T-cell (primary cell): ENCODE data around the gene XIRP1. TPM values are rescaled to one million over a fixed set of nuclear protein-coding genes. Genes with fewer than 3 reads are reported as not detected.
A peak's percentile ranks its signal among the peaks of the same experiment; 100 is the strongest.

Experiments
- ATAC-seq, 4 experiments: fragments of 200-7000 bp in 3 of 4; fragments of 150-1000 bp in 1 of 4; cut with Tn5 transposase; replicated peaks in 1 of 4; 1 replicate in 3 of 4; 2 replicates in 1 of 4; pipeline ENCODE4 v1.10.0; 2021; ENCODE audit warnings: moderate library complexity in 3 of 4, mild to moderate bottlenecking in 2 of 4, moderate number of reproducible peaks in 1 of 4
- CTCF ChIA-PET, 2 donors: fragments of 300-600 bp; sonication (Branson Sonifier 250); formaldehyde crosslinking; loops; one replicate each; lab custom pipeline; 2022; ENCODE audit warnings: antibody characterized with exemption in 2 of 2; lab: Charles Lee
- POLR2A ChIA-PET, 2 donors: fragments of 300-600 bp; sonication (Branson Sonifier 250); formaldehyde crosslinking; loops; one replicate each; lab custom pipeline; 2022; ENCODE audit warnings: antibody characterized with exemption in 2 of 2; lab: Charles Lee
- DNase-seq, 35 experiments: peaks; one replicate each; pipeline versions ENCODE4 v3.0.0 to v3.0.0-alpha.2; 2013 to 2023
- H3K27ac ChIP-seq: one replicate; pipeline ENCODE4 v1.5.1; 2013; ENCODE audit warnings: low read length
- H3K27me3 ChIP-seq, 2 experiments: replicated peaks in 1 of 2; 1 replicate in 1 of 2; 2 replicates in 1 of 2; pipeline versions ENCODE4 v1.6.1 to v1.7.0; 2013; ENCODE audit warnings: low read length in 1 of 2, mixed read lengths in 1 of 2; ENCODE audit not compliant: control insufficient read depth in 2 of 2, insufficient read depth in 2 of 2; ENCODE audit errors: extremely low read depth in 1 of 2
- H3K36me3 ChIP-seq, 2 donors: 1 replicate in 1 of 2; 2 replicates in 1 of 2; pipeline versions ENCODE4 v1.6.1 to v1.7.0; 2013; ENCODE audit warnings: low read length in 1 of 2; ENCODE audit not compliant: control insufficient read depth in 2 of 2, insufficient read depth in 1 of 2; ENCODE audit errors: extremely low read depth in 1 of 2
- H3K4me1 ChIP-seq, 2 experiments: 1 replicate in 1 of 2; 2 replicates in 1 of 2; pipeline versions ENCODE4 v1.6.1 to v1.7.0; 2013; ENCODE audit warnings: low read length in 2 of 2, mixed read lengths in 1 of 2; ENCODE audit not compliant: insufficient read depth in 2 of 2, control insufficient read depth in 1 of 2; ENCODE audit errors: extremely low read depth in 1 of 2
- H3K4me3 ChIP-seq, 2 donors: 1 replicate in 1 of 2; 2 replicates in 1 of 2; pipeline versions ENCODE4 v1.5.1 to v1.7.0; 2013; ENCODE audit warnings: mild to moderate bottlenecking in 2 of 2, low read length in 1 of 2, moderate library complexity in 1 of 2; ENCODE audit not compliant: control insufficient read depth in 1 of 2; ENCODE audit errors: extremely low read depth in 1 of 2
- H3K9me3 ChIP-seq: 2 replicates; pipeline ENCODE4 v1.7.0; 2013
- H3K27ac Mint-ChIP-seq, 2 donors: one replicate each; pipeline ENCODE4 v1.8.0; 2020 to 2021; ENCODE audit warnings: mild to moderate bottlenecking in 2 of 2, mixed read lengths in 2 of 2
- H3K27me3 Mint-ChIP-seq, 2 donors: one replicate each; pipeline ENCODE4 v1.8.0; 2021 to 2022; ENCODE audit warnings: mixed read lengths in 2 of 2
- H3K36me3 Mint-ChIP-seq: one replicate; pipeline ENCODE4 v1.8.0; 2021; ENCODE audit warnings: mixed read lengths
- H3K4me1 Mint-ChIP-seq, 3 donors: one replicate each; pipeline ENCODE4 v1.8.0; 2020 to 2022; ENCODE audit warnings: mixed read lengths in 3 of 3, mild to moderate bottlenecking in 1 of 3
- H3K4me3 Mint-ChIP-seq, 3 donors: one replicate each; pipeline ENCODE4 v1.8.0; 2020 to 2022; ENCODE audit warnings: mild to moderate bottlenecking in 3 of 3, mixed read lengths in 3 of 3, moderate library complexity in 3 of 3
- H3K9me3 Mint-ChIP-seq, 3 donors: one replicate each; pipeline ENCODE4 v1.8.0; 2020 to 2022; ENCODE audit warnings: mixed read lengths in 3 of 3
- WGBS: methylation state at CpG from one replicate; pipeline ENCODE4 v1.1.5; 2013; ENCODE audit warnings: missing lambda C conversion rate; ENCODE audit not compliant: insufficient coverage; 5-methylcytosine and 5-hydroxymethylcytosine counted together
- total RNA-seq, 35 experiments: library from RNA in 6 of 35; stranded (reverse) in 6 of 35; fragments of 120-200 nt in 1 of 35; gene quantifications; one replicate each; pipeline versions ENCODE4 v1.2.1 to v1.2.4 and lab custom pipeline; 2013 to 2026

The XIRP1 gene
- total RNA-seq, 5 donors from 2014 or later (not counting 1 experiment from before 2014, with no cell fraction given), result not detected

DNA sequence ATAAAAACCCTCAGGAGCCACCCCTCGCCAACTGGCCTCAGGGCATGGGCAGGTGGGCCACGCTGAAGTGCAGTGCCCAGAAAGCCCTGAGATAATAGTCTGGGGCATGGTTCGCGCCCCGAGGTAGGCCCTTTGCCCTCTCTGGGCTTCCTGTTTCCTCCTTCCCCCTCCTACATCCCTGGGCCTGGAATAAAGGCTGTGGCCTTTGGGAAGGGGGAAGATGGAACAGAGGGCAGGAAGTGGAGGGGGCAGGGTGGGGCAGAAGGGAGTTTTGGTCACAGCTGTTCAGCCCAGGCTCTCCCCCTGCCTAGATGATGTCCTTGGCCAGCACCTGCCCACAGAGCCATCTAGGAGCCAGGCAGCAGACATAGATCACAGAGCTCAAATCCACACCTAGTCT lies 50.3 kb downstream of the XIRP1 start:
- CTCF ChIA-PET, result no interaction called here
- peaks cover 2 to 23% of the 10 kb centered on the region in 2 experiments for H3K4me1 ChIP-seq
- peaks cover 52% of the 10 kb centered on the region for H3K36me3 Mint-ChIP-seq
- no peak overlapping the region for H3K4me3 Mint-ChIP-seq
- H3K27me3 Mint-ChIP-seq, result no peaks in the 10 kb centered on the region
- no peaks in the 10 kb centered on the region for H3K9me3 Mint-ChIP-seq
- ATAC-seq, result no peak
- no peak overlapping the region for H3K4me3 ChIP-seq
- WGBS, result no CpG with 5 or more reads among the region's 5 CpGs
- H3K27me3 ChIP-seq, result no peaks in the 10 kb centered on the region
- no peak for DNase-seq
- peak overlapping the region in 1 of 2 donors; percentile 76 for H3K27ac Mint-ChIP-seq
- H3K27ac ChIP-seq, result no peak overlapping the region
- H3K36me3 ChIP-seq, result peaks cover 25 to 66% of the 10 kb centered on the region in 2 donors
- no peaks in the 10 kb centered on the region for H3K9me3 ChIP-seq
- peaks cover 32 to 41% (median 37%) of the 10 kb centered on the region in 3 donors for H3K4me1 Mint-ChIP-seq
- POLR2A ChIA-PET, result interaction anchor here in 1 of 2 donors (0.6 to 0.9 kb wide), 5 partner anchors 10 to 243 kb away, joined by 3 to 7 read pairs (median 3); no protein-coding TSS in a partner anchor

DNA sequence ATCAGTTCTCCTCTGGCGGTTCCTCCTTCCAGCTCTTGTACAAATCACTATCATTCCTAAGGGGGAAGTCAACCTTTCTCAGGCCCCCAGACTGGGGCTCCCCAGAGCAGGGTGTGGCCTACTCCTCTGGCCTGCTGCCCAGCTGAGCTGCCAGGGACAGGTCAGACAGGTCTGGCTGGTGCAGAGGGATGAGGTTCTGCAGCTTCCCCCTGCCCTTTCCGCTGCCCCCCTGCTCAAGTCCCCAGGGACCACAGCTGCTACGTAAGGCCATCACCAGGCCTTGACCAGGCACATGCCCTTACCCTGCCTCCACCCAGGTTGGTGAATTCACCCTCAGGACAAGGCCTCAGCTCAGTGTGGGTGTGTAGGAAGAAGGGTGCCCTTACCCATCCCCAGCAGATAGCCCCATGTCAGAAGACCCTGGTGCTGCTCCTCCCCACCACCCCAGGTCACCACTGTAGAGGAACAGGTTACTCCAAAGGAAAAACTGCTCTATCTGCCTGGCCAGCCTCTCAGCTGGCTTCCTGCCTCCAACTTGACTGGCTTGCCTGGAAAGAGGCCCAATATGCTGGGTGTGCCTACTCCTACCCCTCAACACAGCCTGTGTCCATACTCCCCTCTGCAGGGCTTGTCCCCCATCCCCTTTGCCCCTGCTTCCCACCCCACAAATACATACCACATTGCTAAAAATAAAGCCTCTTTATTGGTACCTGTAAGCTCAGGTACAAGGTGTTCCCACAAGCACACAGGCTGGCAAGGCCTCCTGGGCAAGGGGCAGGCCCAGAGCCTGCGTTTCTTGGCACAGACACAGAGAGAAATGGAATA lies 51.0 kb downstream of the XIRP1 start:
- H3K27ac Mint-ChIP-seq, result peak overlapping the region; percentile 10 to 76
- H3K4me3 ChIP-seq, result no peak overlapping the region
- CTCF ChIA-PET, result no interaction called here
- DNase-seq (no peak), ATAC-seq (peak in 2 of 4 experiments; percentile 4 to 6)
- POLR2A ChIA-PET, result interaction anchor here (0.6 to 1.4 kb wide), 7 partner anchors 8 to 243 kb away, joined by 3 to 7 read pairs (median 3); partner anchors contain the start of genes GORASP1 (in 1 of the 2) and TTC21A (in 1 of the 2)
- H3K27me3 ChIP-seq, result no peaks in the 10 kb centered on the region
- no CpG with 5 or more reads among the region's 4 CpGs for WGBS
- peaks cover 25 to 36% (median 34%) of the 10 kb centered on the region in 3 donors for H3K4me1 Mint-ChIP-seq
- peaks cover 50% of the 10 kb centered on the region for H3K36me3 Mint-ChIP-seq
- H3K4me1 ChIP-seq, result peaks cover 0 to 16% of the 10 kb centered on the region in 2 experiments
- H3K36me3 ChIP-seq, result peaks cover 25 to 64% of the 10 kb centered on the region in 2 donors
- H3K4me3 Mint-ChIP-seq, result no peak overlapping the region
- no peaks in the 10 kb centered on the region for H3K9me3 ChIP-seq
- no peaks in the 10 kb centered on the region for H3K9me3 Mint-ChIP-seq
- no peaks in the 10 kb centered on the region for H3K27me3 Mint-ChIP-seq
- peak overlapping the region; percentile 7 for H3K27ac ChIP-seq

DNA sequence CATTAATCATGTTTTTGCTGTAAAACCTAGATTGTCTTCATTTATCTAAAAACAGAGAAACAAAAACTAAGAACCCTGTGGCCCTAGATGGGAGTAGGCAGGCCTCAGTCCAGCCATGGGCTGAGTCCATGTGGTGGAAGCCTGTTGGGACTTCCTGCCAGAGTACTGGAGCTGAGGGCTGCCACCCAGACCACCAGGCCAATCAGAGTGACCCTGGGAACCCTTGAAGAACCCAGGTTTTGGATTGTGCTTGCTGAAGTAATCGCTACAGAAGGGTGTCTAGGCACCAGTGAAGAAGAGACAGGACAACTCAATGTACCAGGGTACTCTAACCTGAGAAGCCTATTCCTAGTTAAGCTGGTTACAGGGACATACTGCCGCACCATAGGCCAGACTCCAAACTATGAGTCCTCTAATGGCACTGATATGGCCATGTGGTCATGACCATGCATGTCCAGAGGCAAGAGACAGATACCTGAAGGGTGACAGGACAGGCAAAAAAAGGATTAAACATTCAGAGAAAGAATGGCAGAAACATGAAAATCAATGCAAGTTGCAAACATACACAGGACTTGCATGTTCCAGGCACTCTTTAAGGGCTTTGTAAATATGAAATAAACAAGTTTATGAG lies 51.9 kb downstream of the XIRP1 start:
- H3K27me3 Mint-ChIP-seq, result no peaks in the 10 kb centered on the region
- peak overlapping the region; percentile 10 to 76 for H3K27ac Mint-ChIP-seq
- peaks cover 17 to 30% (median 26%) of the 10 kb centered on the region in 3 donors for H3K4me1 Mint-ChIP-seq
- Histone ChIP-seq H3K27ac (no peak overlapping the region), H3K27me3 (no peaks in the 10 kb centered on the region), H3K4me1 (peaks cover 0 to 11% of the 10 kb centered on the region in 2 experiments), H3K9me3 (no peaks in the 10 kb centered on the region), H3K4me3 (no peak overlapping the region), H3K36me3 (peaks cover 25 to 55% of the 10 kb centered on the region in 2 donors)
- H3K4me3 Mint-ChIP-seq, result no peak overlapping the region
- no peak for ATAC-seq
- DNase-seq, result no peak
- ChIA-PET CTCF (no interaction called here), POLR2A (interaction anchor here (0.8 to 1.4 kb wide), 3 partner anchors 9 to 32 kb away, joined by 3 to 4 read pairs (median 3); partner anchors contain the start of genes GORASP1 (in 1 of the 2) and TTC21A (in 1 of the 2))
- H3K9me3 Mint-ChIP-seq, result no peaks in the 10 kb centered on the region
- peaks cover 41% of the 10 kb centered on the region for H3K36me3 Mint-ChIP-seq
- 100% methylated on average over 2 of the region's 2 CpGs for WGBS

DNA sequence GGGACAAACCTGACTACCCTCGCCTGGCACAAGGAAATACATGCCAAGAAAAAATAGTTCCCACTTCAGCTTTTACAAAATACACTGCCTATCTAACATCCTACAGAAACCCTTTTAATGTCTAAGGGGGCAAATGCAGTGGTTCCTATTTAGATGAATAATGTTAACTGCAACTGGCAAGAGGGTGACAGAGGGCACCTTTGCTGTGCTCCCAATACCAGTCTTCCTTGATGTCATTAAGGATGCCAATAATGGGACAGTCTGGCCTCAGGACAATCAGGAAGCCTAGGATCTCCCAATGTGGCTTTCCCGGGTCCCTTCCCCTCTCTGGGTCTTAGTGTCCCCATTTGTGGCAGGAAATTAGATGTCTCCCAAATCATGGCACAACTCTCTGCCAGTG lies 53.0 kb downstream of the XIRP1 start:
- peak overlapping the region in 1 of 2 donors; percentile 23 for H3K27ac Mint-ChIP-seq
- Histone ChIP-seq H3K27ac (no peak overlapping the region), H3K9me3 (no peaks in the 10 kb centered on the region), H3K27me3 (no peaks in the 10 kb centered on the region), H3K4me3 (no peak overlapping the region), H3K36me3 (peaks cover 23 to 45% of the 10 kb centered on the region in 2 donors), H3K4me1 (peaks cover 0 to 11% of the 10 kb centered on the region in 2 experiments)
- no peaks in the 10 kb centered on the region for H3K27me3 Mint-ChIP-seq
- DNase-seq (no peak), ATAC-seq (no peak)
- no peaks in the 10 kb centered on the region for H3K9me3 Mint-ChIP-seq
- ChIA-PET POLR2A (interaction anchor here in 1 of 2 donors (0.6 to 0.7 kb wide), 2 partner anchors 542 to 781 kb away, joined by 4 to 6 read pairs; no protein-coding TSS in a partner anchor), CTCF (interaction anchor here in 1 of 2 donors (1.0 kb wide), 1 partner anchor 153 kb away, joined by 3 read pairs; no protein-coding TSS in a partner anchor)
- WGBS, result no CpG with 5 or more reads among the region's 2 CpGs
- peaks cover 35% of the 10 kb centered on the region for H3K36me3 Mint-ChIP-seq
- H3K4me3 Mint-ChIP-seq, result no peak overlapping the region
- H3K4me1 Mint-ChIP-seq, result peaks cover 15 to 30% (median 24%) of the 10 kb centered on the region in 3 donors

DNA sequence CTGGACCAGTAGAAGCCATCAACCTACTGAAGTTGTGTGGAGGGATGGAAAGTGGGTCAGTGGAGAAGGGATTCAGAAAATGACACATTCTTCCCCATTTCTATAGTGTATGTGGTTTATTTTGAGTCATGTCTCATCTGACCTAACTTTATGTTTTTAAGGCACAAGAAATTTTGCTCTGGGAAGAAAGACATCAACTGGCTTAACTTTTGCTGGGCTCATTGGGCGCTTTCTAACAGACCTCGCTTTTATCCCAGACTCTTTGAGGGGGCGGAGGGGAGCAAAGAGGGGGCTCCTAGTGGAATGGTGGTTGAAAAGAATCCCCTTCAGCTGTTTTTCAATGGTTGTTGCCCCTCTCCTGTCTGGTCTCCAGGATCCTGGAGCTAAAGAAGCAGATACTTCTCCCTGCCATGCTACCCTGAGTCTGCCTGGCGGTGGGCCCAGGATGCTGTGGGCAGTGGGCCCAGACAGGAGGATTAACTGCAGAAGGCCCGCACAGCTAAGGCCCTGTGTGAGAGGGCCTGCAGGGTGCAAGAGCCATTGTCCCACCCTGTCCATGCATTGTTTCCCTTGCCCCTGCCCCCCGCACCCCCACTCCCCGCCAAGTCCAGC lies 53.5 kb downstream of the XIRP1 start:
- H3K27ac ChIP-seq, result no peak overlapping the region
- no peaks in the 10 kb centered on the region for H3K9me3 ChIP-seq
- Mint-ChIP-seq H3K9me3 (no peaks in the 10 kb centered on the region), H3K4me3 (no peak overlapping the region), H3K27ac (peak overlapping the region; percentile 41 to 61), H3K4me1 (peaks cover 14 to 30% (median 23%) of the 10 kb centered on the region in 3 donors), H3K36me3 (peaks cover 30% of the 10 kb centered on the region), H3K27me3 (no peaks in the 10 kb centered on the region)
- DNase-seq, result no peak
- CTCF ChIA-PET, result interaction anchor here in 1 of 2 donors (1.0 kb wide), 1 partner anchor 154 kb away, joined by 3 read pairs; no protein-coding TSS in a partner anchor
- H3K4me3 ChIP-seq, result no peak overlapping the region
- ATAC-seq, result no peak
- WGBS, result 91% methylated on average over 5 of the region's 7 CpGs
- H3K36me3 ChIP-seq, result peaks cover 23 to 39% of the 10 kb centered on the region in 2 donors
- POLR2A ChIA-PET, result interaction anchor here in 1 of 2 donors (0.6 to 0.7 kb wide), 2 partner anchors 542 to 781 kb away, joined by 4 to 6 read pairs; no protein-coding TSS in a partner anchor
- H3K27me3 ChIP-seq, result no peaks in the 10 kb centered on the region
- peaks cover 0 to 11% of the 10 kb centered on the region in 2 experiments for H3K4me1 ChIP-seq
